HepG2 (cell line): ENCODE data around the gene ASXL1. TPM values are rescaled to one million over a fixed set of nuclear protein-coding genes. Genes with fewer than 3 reads are reported as not detected.

Experiments
- IKZF4 ChIP-seq: sonication (generic); formaldehyde crosslinking; IDR thresholded peaks from 2 replicates; pipeline ENCODE4 v1.5.1; 2020; ENCODE audit warnings: borderline replicate concordance, mild to moderate bottlenecking, low read depth, missing genetic modification reagents; ENCODE audit errors: not compliant biosample characterization
- MBD4 ChIP-seq: IDR thresholded peaks from 2 replicates; pipeline ENCODE4 v1.6.1; 2012; ENCODE audit warnings: low read length, inconsistent platforms, borderline replicate concordance
- TRIM24 ChIP-seq: sonication (generic); formaldehyde crosslinking; IDR thresholded peaks from 2 replicates; pipeline ENCODE4 v1.8.0; 2022; ENCODE audit warnings: mild to moderate bottlenecking, missing genetic modification reagents
- ZFP37 ChIP-seq: sonication (generic); formaldehyde crosslinking; IDR thresholded peaks from 2 replicates; pipeline ENCODE4 v1.4.0; 2020; ENCODE audit warnings: missing genetic modification reagents, borderline replicate concordance
- ZNF207 ChIP-seq: fragments of 450-650 bp; IDR thresholded peaks from 2 replicates; pipeline ENCODE4 v1.6.1; 2016; ENCODE audit warnings: antibody characterized with exemption, borderline replicate concordance
- ZNF260 ChIP-seq: sonication (generic); formaldehyde crosslinking; IDR thresholded peaks from 2 replicates; pipeline ENCODE4 v1.4.0; 2020; ENCODE audit warnings: missing genetic modification reagents, low read depth, mild to moderate bottlenecking, borderline replicate concordance
- ZNF333 ChIP-seq: sonication (generic); formaldehyde crosslinking; IDR thresholded peaks from 2 replicates; pipeline ENCODE4 v1.4.0; 2020; ENCODE audit warnings: mild to moderate bottlenecking, missing genetic modification reagents, borderline replicate concordance
- polyA plus RNA-seq, 8 experiments: library from polyadenylated mRNA; depleted of rRNA in 3 of 8; stranded (reverse) in 7 of 8; unstranded in 1 of 8; fragments of >200 nt; fragmentation: Illumina TruSeq in 4 of 8; extraction: Trizol in 4 of 8; gene quantifications; 2 replicates each; pipeline versions ENCODE4 v1.2.1 to v1.2.3, GENCODE V29; 2011 to 2016; ENCODE audit warnings: low read depth in 4 of 8, missing spikeins in 1 of 8, mixed read lengths in 1 of 8; ENCODE audit not compliant: insufficient read depth in 1 of 8
- total RNA-seq, 5 experiments: library from RNA; depleted of rRNA; stranded (reverse); fragments of >200 nt; fragmentation: Illumina TruSeq; extraction: Trizol; gene quantifications; 2 replicates each; pipeline ENCODE4 v1.2.3, GENCODE V29; 2016; ENCODE audit warnings: low read depth in 1 of 5
- TF ChIP-seq, protein P1 (sequence below): sonication (generic); formaldehyde crosslinking; IDR thresholded peaks from 2 replicates; pipeline ENCODE4 v1.8.1; 2023; ENCODE audit warnings: mild to moderate bottlenecking, moderate library complexity, missing genetic modification reagents
- TF ChIP-seq, protein P2 (sequence below): sonication (generic); formaldehyde crosslinking; IDR thresholded peaks from 2 replicates; pipeline ENCODE4 v1.5.0; 2020; ENCODE audit warnings: missing genetic modification reagents
- TF ChIP-seq, protein P3 (sequence below): sonication (generic); formaldehyde crosslinking; IDR thresholded peaks from 2 replicates; pipeline ENCODE4 v1.9.0; 2021; ENCODE audit warnings: mild to moderate bottlenecking, missing genetic modification reagents
- TF ChIP-seq, protein P4 (sequence below): sonication (generic); formaldehyde crosslinking; IDR thresholded peaks from 2 replicates; pipeline ENCODE4 v1.4.0; 2020; ENCODE audit warnings: missing genetic modification reagents, borderline replicate concordance

ASXL1 gene
- total and polyA plus RNA-seq, 2 of the 13 experiments (the other 11 are each of a cell fraction or from before 2014, with no cell fraction given), result 62.1 to 74.8 TPM

DNA sequence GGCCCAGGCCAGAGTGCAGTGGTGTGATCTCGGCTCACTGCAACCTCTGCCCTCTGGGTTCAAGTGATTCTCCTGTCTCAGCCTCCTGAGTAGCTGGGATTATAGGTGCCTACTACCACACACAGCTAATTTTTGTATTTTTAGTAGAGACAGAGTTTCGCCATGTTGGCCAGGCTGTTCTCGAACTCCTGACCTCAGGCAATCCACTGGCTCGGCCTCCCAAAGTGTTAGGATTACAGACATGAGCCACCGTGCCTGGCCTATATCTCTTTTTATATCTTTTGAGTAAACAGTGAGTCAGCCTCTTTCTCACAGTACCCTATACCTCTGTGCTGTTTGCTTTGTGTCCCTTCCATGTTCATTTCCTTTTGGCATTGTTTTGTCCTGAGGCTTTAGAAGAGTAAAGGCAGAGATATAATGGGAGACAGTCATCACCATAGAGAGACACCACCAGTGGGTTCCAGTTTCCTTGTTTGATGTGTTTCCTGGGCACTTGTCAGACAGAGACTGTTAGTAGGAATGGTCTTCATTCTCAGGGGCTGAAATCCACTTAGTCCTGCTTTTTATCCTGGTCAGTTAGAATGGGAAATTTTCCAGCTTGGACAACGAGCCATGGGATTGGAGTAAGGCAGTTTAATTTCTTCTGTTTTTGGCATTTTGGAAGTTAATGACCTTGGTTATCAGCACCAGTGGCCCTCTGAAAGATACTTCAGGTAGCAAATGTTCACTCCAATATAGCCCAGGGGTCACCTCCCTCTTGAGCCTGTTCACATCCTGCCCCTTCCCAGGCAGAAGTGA is 32.2 kb upstream of the ASXL1 start (continued):
- TF ChIP-seq, protein P1, sequence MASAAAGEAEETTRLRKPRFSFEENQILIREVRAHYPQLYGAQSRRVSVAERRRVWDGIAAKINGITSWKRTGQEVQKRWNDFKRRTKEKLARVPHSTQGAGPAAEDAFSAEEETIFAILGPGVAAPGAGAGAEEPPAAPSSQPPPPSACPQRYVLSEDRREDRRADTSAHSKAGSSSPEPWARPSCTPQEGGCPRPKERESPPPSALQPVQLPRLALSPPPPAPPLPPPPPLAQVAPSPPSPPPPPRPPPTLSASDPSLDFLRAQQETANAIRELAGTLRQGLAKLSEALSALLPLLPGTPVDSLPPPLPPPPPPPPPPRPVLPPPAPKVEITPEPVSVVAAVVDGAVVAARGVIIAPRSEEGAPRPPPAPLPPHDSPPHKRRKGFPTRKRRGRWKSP, result 0 out of 2 replicates have a peak, but pooled peaks have one; percentile 28
- TF ChIP-seq ZNF260 (CRISPR knock-in tag) (no peak), MBD4 (no peak; the same call in 1 of the 2 replicates), IKZF4 (no peak), ZFP37 (0 out of 2 replicates have a peak, but pooled peaks have one; percentile 23), TRIM24 (CRISPR knock-in tag) (no peak), ZNF333 (CRISPR knock-in tag) (no peak), ZNF207 (no peak)
- TF ChIP-seq, protein P2, sequence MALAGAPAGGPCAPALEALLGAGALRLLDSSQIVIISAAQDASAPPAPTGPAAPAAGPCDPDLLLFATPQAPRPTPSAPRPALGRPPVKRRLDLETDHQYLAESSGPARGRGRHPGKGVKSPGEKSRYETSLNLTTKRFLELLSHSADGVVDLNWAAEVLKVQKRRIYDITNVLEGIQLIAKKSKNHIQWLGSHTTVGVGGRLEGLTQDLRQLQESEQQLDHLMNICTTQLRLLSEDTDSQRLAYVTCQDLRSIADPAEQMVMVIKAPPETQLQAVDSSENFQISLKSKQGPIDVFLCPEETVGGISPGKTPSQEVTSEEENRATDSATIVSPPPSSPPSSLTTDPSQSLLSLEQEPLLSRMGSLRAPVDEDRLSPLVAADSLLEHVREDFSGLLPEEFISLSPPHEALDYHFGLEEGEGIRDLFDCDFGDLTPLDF (CRISPR knock-in tag), result no peak
- TF ChIP-seq, protein P3, sequence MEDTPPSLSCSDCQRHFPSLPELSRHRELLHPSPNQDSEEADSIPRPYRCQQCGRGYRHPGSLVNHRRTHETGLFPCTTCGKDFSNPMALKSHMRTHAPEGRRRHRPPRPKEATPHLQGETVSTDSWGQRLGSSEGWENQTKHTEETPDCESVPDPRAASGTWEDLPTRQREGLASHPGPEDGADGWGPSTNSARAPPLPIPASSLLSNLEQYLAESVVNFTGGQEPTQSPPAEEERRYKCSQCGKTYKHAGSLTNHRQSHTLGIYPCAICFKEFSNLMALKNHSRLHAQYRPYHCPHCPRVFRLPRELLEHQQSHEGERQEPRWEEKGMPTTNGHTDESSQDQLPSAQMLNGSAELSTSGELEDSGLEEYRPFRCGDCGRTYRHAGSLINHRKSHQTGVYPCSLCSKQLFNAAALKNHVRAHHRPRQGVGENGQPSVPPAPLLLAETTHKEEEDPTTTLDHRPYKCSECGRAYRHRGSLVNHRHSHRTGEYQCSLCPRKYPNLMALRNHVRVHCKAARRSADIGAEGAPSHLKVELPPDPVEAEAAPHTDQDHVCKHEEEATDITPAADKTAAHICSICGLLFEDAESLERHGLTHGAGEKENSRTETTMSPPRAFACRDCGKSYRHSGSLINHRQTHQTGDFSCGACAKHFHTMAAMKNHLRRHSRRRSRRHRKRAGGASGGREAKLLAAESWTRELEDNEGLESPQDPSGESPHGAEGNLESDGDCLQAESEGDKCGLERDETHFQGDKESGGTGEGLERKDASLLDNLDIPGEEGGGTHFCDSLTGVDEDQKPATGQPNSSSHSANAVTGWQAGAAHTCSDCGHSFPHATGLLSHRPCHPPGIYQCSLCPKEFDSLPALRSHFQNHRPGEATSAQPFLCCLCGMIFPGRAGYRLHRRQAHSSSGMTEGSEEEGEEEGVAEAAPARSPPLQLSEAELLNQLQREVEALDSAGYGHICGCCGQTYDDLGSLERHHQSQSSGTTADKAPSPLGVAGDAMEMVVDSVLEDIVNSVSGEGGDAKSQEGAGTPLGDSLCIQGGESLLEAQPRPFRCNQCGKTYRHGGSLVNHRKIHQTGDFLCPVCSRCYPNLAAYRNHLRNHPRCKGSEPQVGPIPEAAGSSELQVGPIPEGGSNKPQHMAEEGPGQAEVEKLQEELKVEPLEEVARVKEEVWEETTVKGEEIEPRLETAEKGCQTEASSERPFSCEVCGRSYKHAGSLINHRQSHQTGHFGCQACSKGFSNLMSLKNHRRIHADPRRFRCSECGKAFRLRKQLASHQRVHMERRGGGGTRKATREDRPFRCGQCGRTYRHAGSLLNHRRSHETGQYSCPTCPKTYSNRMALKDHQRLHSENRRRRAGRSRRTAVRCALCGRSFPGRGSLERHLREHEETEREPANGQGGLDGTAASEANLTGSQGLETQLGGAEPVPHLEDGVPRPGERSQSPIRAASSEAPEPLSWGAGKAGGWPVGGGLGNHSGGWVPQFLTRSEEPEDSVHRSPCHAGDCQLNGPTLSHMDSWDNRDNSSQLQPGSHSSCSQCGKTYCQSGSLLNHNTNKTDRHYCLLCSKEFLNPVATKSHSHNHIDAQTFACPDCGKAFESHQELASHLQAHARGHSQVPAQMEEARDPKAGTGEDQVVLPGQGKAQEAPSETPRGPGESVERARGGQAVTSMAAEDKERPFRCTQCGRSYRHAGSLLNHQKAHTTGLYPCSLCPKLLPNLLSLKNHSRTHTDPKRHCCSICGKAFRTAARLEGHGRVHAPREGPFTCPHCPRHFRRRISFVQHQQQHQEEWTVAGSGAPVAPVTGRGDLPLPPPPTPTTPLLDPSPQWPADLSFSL (CRISPR knock-in tag), result peak; percentile 27; the same call in 1 of the 2 replicates
- TF ChIP-seq, protein P4, sequence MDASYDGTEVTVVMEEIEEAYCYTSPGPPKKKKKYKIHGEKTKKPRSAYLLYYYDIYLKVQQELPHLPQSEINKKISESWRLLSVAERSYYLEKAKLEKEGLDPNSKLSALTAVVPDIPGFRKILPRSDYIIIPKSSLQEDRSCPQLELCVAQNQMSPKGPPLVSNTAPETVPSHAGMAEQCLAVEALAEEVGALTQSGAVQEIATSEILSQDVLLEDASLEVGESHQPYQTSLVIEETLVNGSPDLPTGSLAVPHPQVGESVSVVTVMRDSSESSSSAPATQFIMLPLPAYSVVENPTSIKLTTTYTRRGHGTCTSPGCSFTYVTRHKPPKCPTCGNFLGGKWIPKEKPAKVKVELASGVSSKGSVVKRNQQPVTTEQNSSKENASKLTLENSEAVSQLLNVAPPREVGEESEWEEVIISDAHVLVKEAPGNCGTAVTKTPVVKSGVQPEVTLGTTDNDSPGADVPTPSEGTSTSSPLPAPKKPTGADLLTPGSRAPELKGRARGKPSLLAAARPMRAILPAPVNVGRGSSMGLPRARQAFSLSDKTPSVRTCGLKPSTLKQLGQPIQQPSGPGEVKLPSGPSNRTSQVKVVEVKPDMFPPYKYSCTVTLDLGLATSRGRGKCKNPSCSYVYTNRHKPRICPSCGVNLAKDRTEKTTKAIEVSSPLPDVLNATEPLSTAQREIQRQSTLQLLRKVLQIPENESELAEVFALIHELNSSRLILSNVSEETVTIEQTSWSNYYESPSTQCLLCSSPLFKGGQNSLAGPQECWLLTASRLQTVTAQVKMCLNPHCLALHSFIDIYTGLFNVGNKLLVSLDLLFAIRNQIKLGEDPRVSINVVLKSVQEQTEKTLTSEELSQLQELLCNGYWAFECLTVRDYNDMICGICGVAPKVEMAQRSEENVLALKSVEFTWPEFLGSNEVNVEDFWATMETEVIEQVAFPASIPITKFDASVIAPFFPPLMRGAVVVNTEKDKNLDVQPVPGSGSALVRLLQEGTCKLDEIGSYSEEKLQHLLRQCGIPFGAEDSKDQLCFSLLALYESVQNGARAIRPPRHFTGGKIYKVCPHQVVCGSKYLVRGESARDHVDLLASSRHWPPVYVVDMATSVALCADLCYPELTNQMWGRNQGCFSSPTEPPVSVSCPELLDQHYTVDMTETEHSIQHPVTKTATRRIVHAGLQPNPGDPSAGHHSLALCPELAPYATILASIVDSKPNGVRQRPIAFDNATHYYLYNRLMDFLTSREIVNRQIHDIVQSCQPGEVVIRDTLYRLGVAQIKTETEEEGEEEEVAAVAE (CRISPR knock-in tag), result peak; percentile 75; the same call in 1 of the 2 replicates
